ENCODE measurements around the gene TMEM200B.

DNA sequence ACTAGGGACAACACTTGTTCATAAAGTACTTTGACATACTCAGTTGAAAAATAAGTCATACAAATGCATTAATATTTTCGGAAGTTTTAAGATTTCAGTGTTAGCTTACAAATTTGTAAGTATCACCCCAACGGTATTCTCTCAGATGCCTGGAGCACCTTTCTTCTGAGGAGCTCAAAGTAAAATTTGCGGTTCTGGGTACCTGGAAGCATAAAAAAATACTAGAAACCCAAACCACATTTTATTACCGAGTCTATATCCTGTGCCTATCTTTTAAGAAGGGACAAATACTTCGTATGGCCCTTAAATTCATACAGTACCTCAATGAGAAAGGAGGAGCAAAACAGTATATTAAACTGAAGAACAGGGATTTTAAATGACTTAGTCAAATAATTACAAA lies 47.8 kb upstream of the TMEM200B start:
- TF ChIP-seq, protein P1, sequence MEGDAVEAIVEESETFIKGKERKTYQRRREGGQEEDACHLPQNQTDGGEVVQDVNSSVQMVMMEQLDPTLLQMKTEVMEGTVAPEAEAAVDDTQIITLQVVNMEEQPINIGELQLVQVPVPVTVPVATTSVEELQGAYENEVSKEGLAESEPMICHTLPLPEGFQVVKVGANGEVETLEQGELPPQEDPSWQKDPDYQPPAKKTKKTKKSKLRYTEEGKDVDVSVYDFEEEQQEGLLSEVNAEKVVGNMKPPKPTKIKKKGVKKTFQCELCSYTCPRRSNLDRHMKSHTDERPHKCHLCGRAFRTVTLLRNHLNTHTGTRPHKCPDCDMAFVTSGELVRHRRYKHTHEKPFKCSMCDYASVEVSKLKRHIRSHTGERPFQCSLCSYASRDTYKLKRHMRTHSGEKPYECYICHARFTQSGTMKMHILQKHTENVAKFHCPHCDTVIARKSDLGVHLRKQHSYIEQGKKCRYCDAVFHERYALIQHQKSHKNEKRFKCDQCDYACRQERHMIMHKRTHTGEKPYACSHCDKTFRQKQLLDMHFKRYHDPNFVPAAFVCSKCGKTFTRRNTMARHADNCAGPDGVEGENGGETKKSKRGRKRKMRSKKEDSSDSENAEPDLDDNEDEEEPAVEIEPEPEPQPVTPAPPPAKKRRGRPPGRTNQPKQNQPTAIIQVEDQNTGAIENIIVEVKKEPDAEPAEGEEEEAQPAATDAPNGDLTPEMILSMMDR (conservative IDR thresholded peaks at IDR 0.05 in 1 of 2, IDR thresholded peaks at IDR 0.05 in 1 of 2; ENCODE audit: low read depth in 1 of 2, low read length in 2 of 2) = no peak
- no peak for TF ChIP-seq EZH2 (IDR thresholded peaks at IDR 0.05; ENCODE audit: low read length, missing control alignments)

Data from fibroblast of lung (primary cell).